ENCODE measurements around the gene SLC25A48. TPM values are rescaled to one million over a fixed set of nuclear protein-coding genes. Genes with fewer than 3 reads are reported as not detected.

The SLC25A48 gene
- total RNA-seq, 1 experiment from 2014 or later = not detected

DNA sequence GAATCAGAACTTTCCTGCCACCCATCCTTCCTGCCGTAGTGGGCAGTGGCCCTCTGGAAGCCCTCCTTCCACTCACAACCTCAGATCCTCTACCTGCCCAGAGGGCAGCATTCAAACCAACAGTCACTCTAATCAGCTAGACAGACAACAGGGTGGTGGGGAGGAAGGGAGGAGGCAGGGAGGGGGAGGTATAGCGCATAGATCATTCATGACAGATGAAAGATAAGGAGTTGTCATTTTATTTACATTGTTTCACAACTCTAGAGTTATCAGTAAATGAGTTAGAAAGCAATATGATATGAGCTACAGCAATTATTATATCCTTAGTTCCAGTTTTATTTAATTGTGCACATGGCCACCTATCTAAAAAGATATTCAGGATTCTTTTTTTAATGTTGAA is 60.3 kb downstream of the SLC25A48 start:
- Histone ChIP-seq H3K27ac (ENCODE audit: low read depth, low read length, poor library complexity, severe bottlenecking) (no peak overlapping the region), H3K4me3 (ENCODE audit: low read depth, low read length, poor library complexity, severe bottlenecking) (no peak overlapping the region), H3K27me3 (replicated peaks; ENCODE audit: insufficient read depth, low read depth, low read length, poor library complexity) (peaks cover 38% of the 10 kb centered on the region), H3K36me3 (ENCODE audit: insufficient read depth, low read length, poor library complexity, severe bottlenecking) (no peaks in the 10 kb centered on the region), H3K4me1 (ENCODE audit: insufficient read depth, low read length, poor library complexity, severe bottlenecking) (no peaks in the 10 kb centered on the region), H3K9me3 (ENCODE audit: low read depth, low read length, poor library complexity, severe bottlenecking) (no peaks in the 10 kb centered on the region)
- ChIA-PET POLR2A (ENCODE audit: low non-redundant PET) (no interaction called here), CTCF (no interaction called here)
- intact Hi-C loops (cut with micrococcal nuclease; ENCODE audit: unreplicated experiment) = no loop called here
- TF ChIP-seq EZH2 (IDR thresholded peaks at IDR 0.05; ENCODE audit: borderline replicate concordance, low read depth, low read length, poor library complexity, severe bottlenecking) = no peak
- TF ChIP-seq, protein P1, sequence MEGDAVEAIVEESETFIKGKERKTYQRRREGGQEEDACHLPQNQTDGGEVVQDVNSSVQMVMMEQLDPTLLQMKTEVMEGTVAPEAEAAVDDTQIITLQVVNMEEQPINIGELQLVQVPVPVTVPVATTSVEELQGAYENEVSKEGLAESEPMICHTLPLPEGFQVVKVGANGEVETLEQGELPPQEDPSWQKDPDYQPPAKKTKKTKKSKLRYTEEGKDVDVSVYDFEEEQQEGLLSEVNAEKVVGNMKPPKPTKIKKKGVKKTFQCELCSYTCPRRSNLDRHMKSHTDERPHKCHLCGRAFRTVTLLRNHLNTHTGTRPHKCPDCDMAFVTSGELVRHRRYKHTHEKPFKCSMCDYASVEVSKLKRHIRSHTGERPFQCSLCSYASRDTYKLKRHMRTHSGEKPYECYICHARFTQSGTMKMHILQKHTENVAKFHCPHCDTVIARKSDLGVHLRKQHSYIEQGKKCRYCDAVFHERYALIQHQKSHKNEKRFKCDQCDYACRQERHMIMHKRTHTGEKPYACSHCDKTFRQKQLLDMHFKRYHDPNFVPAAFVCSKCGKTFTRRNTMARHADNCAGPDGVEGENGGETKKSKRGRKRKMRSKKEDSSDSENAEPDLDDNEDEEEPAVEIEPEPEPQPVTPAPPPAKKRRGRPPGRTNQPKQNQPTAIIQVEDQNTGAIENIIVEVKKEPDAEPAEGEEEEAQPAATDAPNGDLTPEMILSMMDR (conservative IDR thresholded peaks at IDR 0.05; ENCODE audit: low read depth, low read length) = no peak
- BruUV-seq (replicated peaks) = no TSS peak
- no peak for DNase-seq (ENCODE audit: low spot score)

DNA sequence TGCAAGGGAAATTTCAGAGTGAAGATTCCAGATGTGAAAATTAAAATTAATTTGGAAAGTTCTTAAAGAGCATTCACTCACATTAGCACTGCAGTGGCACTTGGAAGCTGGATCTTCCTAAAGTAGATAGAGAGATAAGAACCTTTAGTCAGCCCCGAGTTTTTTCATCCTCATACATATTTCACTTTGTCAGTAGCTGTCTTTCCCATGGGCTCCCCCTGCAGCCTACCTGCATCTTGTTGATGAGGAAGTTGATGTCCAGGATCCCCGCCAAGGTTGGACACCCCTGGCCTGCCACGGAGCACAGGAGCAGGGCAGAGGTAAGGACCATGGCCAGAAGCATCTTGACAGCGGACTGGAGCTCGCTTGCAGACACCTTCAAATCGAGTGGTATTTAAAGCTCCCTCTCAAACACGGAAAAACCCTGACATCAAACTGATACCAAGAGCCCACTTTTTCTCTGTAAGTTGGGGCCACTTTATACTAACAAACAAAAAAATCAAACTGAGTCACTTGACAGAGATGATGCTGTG is 61.1 kb downstream of the SLC25A48 start, which contains the start of gene IL9:
Gene IL9, minus strand, starts transcription at position 368 of the 533 bp plus-strand sequence. Its CDS starts 25 bp downstream, at position 343.
- Histone ChIP-seq H3K9me3 (ENCODE audit: low read depth, low read length, poor library complexity, severe bottlenecking) (no peaks in the 10 kb centered on the region), H3K4me3 (ENCODE audit: low read depth, low read length, poor library complexity, severe bottlenecking) (no peak within 1 kb of the TSS), H3K36me3 (ENCODE audit: insufficient read depth, low read length, poor library complexity, severe bottlenecking) (no peaks in the 10 kb centered on the region), H3K27ac (ENCODE audit: low read depth, low read length, poor library complexity, severe bottlenecking) (no peak within 1 kb of the TSS), H3K4me1 (ENCODE audit: insufficient read depth, low read length, poor library complexity, severe bottlenecking) (no peaks in the 10 kb centered on the region), H3K27me3 (replicated peaks; ENCODE audit: insufficient read depth, low read depth, low read length, poor library complexity) (peaks cover 45% of the 10 kb centered on the region)
- TF ChIP-seq EZH2 (IDR thresholded peaks at IDR 0.05; ENCODE audit: borderline replicate concordance, low read depth, low read length, poor library complexity, severe bottlenecking) = no peak
- TF ChIP-seq, protein P1 (conservative IDR thresholded peaks at IDR 0.05; ENCODE audit: low read depth, low read length) = no peak
- ChIA-PET POLR2A (ENCODE audit: low non-redundant PET) (no interaction called here), CTCF (no interaction called here)
- intact Hi-C loops (cut with micrococcal nuclease; ENCODE audit: unreplicated experiment) = no loop called here
- no TSS peak for BruUV-seq (replicated peaks)
- no peak for DNase-seq (ENCODE audit: low spot score)

DNA sequence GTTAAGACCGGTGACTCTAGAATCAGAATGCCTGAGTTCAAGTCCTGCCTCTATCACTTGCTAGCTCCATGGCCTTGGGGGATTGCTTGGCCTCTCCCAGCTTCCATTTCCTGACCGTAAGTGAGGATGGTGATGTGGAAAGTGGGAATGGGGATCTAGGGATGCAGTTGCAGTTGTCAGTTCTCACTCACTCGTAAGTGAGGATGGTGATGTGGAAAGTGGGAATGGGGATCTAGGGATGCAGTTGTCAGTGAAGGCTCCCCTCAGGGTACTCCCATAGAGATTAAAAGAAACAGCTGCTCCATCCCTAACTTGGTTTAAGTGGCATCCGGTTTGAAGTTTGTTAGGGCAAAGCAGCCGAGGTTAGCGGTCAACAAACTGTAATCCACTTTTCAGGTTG is 64.2 kb downstream of the SLC25A48 start:
- peaks cover 72% of the 10 kb centered on the region for H3K27me3 ChIP-seq (replicated peaks; ENCODE audit: insufficient read depth, low read depth, low read length, poor library complexity)
- intact Hi-C loops (cut with micrococcal nuclease; ENCODE audit: unreplicated experiment) = no loop called here
- ChIA-PET POLR2A (ENCODE audit: low non-redundant PET) (no interaction called here), CTCF (no interaction called here)
- no peaks in the 10 kb centered on the region for H3K36me3 ChIP-seq (ENCODE audit: insufficient read depth, low read length, poor library complexity, severe bottlenecking)
- no peaks in the 10 kb centered on the region for H3K9me3 ChIP-seq (ENCODE audit: low read depth, low read length, poor library complexity, severe bottlenecking)
- no peak for DNase-seq (ENCODE audit: low spot score)
- TF ChIP-seq, protein P1 (conservative IDR thresholded peaks at IDR 0.05; ENCODE audit: low read depth, low read length) = no peak
- no peak for TF ChIP-seq EZH2 (IDR thresholded peaks at IDR 0.05; ENCODE audit: borderline replicate concordance, low read depth, low read length, poor library complexity, severe bottlenecking)
- BruUV-seq (replicated peaks) = no TSS peak
- no peak overlapping the region for H3K4me3 ChIP-seq (ENCODE audit: low read depth, low read length, poor library complexity, severe bottlenecking)
- no peak overlapping the region for H3K27ac ChIP-seq (ENCODE audit: low read depth, low read length, poor library complexity, severe bottlenecking)
- no peaks in the 10 kb centered on the region for H3K4me1 ChIP-seq (ENCODE audit: insufficient read depth, low read length, poor library complexity, severe bottlenecking)

Data from A673 (cell line).